ENCODE measurements around the gene PAGE2B. TPM values are rescaled to one million over a fixed set of nuclear protein-coding genes. Genes with fewer than 3 reads are reported as not detected.

PAGE2B gene
- total RNA-seq, 2 donors from 2014 or later, result not detected

GRCh38 chrX:55098691-55099090 is 23.9 kb downstream of the PAGE2B start:
- no peak overlapping the region for H3K27ac ChIP-seq
- H3K27me3 ChIP-seq (replicated peaks; ENCODE audit: insufficient read depth), result no peaks in the 10 kb centered on the region

GRCh38 chrX:55099162-55099561 is 24.3 kb downstream of the PAGE2B start:
- DNase-seq (ENCODE audit: low spot score) (no peak), ATAC-seq (ENCODE audit: insufficient number of reproducible peaks, low FRiP score, low read depth) (no peak)
- Histone ChIP-seq H3K36me3 (no peaks in the 10 kb centered on the region), H3K9me3 (no peaks in the 10 kb centered on the region), H3K27me3 (replicated peaks; ENCODE audit: insufficient read depth) (no peaks in the 10 kb centered on the region), H3K4me3 (no peak overlapping the region), H3K27ac (no peak overlapping the region), H3K4me1 (ENCODE audit: control insufficient read depth in 1 of 2, low read depth in 2 of 2) (no peaks in the 10 kb centered on the region)
- no peak for TF ChIP-seq CTCF (IDR thresholded peaks at IDR 0.05)

More at GRCh38 chrX:55098691-55099090, 23.9 kb downstream of the PAGE2B start:
- DNase-seq (ENCODE audit: low spot score), result no peak
- no peak for TF ChIP-seq CTCF (IDR thresholded peaks at IDR 0.05)
- Histone ChIP-seq H3K4me1 (ENCODE audit: control insufficient read depth in 1 of 2, low read depth in 2 of 2) (no peaks in the 10 kb centered on the region), H3K9me3 (no peaks in the 10 kb centered on the region), H3K36me3 (no peaks in the 10 kb centered on the region), H3K4me3 (no peak overlapping the region)
- no peak for ATAC-seq (ENCODE audit: insufficient number of reproducible peaks, low FRiP score, low read depth)

- no peaks in the 10 kb centered on the region for H3K4me1 ChIP-seq (ENCODE audit: control insufficient read depth in 1 of 2, low read depth in 2 of 2)
- no peaks in the 10 kb centered on the region for H3K27me3 ChIP-seq (replicated peaks; ENCODE audit: insufficient read depth)
- no peak for ATAC-seq (ENCODE audit: insufficient number of reproducible peaks, low FRiP score, low read depth)
- no peak overlapping the region for H3K4me3 ChIP-seq
- DNase-seq (ENCODE audit: low spot score), result no peak
- H3K9me3 ChIP-seq, result no peaks in the 10 kb centered on the region
- TF ChIP-seq CTCF (IDR thresholded peaks at IDR 0.05), result no peak
- H3K36me3 ChIP-seq, result no peaks in the 10 kb centered on the region
- H3K27ac ChIP-seq, result no peak overlapping the region
Measured at GRCh38 chrX:55102754-55103153, 27.9 kb downstream of the PAGE2B start.

- DNase-seq (ENCODE audit: low spot score) (no peak), ATAC-seq (ENCODE audit: insufficient number of reproducible peaks, low FRiP score, low read depth) (no peak)
- no peak overlapping the region for H3K27ac ChIP-seq
- H3K4me3 ChIP-seq, result no peak overlapping the region
- no peaks in the 10 kb centered on the region for H3K4me1 ChIP-seq (ENCODE audit: control insufficient read depth in 1 of 2, low read depth in 2 of 2)
- no peaks in the 10 kb centered on the region for H3K36me3 ChIP-seq
- TF ChIP-seq CTCF (IDR thresholded peaks at IDR 0.05), result no peak
- no peaks in the 10 kb centered on the region for H3K27me3 ChIP-seq (replicated peaks; ENCODE audit: insufficient read depth)
- H3K9me3 ChIP-seq, result no peaks in the 10 kb centered on the region
Measured at GRCh38 chrX:55107262-55107661, 32.4 kb downstream of the PAGE2B start.

GRCh38 chrX:55107911-55108310 is 33.1 kb downstream of the PAGE2B start:
- Histone ChIP-seq H3K27me3 (replicated peaks; ENCODE audit: insufficient read depth) (no peaks in the 10 kb centered on the region), H3K27ac (no peak overlapping the region), H3K36me3 (no peaks in the 10 kb centered on the region), H3K4me3 (no peak overlapping the region), H3K9me3 (no peaks in the 10 kb centered on the region), H3K4me1 (ENCODE audit: control insufficient read depth in 1 of 2, low read depth in 2 of 2) (no peaks in the 10 kb centered on the region)
- ATAC-seq (ENCODE audit: insufficient number of reproducible peaks, low FRiP score, low read depth) (no peak), DNase-seq (ENCODE audit: low spot score) (no peak)
- no peak for TF ChIP-seq CTCF (IDR thresholded peaks at IDR 0.05)

Data from thoracic aorta (tissue), 2 donors.